ENCODE data around the gene TEDC1.
A peak's percentile ranks its signal among the peaks of the same experiment; 100 is the strongest.

Gene TEDC1

DNA sequence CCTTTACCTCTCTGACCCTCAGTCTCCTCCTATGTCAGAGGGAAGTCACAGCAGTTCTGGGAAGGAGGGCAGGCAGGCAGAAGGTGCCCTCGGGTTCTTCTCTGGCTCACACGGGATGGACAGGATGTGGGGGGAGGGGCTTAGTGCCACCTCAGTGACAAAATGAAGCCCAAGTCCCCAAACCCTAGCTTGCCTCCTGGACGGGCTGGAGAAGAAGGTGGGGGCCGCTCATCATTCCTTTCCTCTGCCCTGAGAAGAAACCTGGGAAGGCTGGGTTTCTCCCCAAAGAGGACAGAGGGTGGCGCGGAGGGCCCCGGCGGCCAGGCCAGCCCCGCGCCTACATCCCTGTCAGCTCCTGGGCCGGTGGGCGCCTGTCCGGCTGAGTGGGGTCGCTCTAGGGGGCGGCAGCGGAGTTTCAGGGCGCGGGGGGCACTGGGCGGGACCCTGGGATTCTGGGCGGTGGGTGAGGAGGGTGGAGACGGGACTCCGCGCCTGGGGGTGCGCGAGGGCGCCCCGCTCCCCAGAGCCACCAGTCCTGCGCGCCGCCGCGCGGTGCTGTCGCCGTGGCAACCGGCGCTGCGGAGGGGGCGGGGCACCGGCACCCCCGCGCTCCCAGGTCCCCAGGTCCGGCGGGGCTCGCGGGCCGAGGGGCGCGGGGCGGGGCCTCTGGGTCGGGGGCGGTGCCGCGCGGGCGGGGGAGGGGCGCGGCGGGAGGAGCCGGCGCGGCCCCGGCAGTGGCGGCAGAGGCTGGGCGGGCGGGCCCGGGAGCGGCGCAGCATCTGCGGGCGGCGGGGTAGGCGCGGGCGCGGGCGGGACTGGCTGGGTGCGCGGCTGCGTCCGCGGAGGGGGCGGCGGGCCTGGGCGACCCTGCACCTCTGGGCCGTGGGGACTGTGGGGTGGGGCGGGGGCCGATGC is 35.1 kb downstream of the TEDC1 start, which contains the start of gene TMEM121:
Gene TMEM121, plus strand, starts transcription at position 723 of the 915 bp plus-strand sequence. CDS start 2,252 bp downstream, outside the sequence.
- H3K36me3 ChIP-seq: no peaks in the 10 kb centered on the region
- no peak within 1 kb of the TSS for H3K4me3 ChIP-seq (ENCODE audit: low read depth in 1 of 2, low read length in 1 of 2)
- no peaks in the 10 kb centered on the region for H3K9me3 ChIP-seq
- H3K27ac ChIP-seq: no peak within 1 kb of the TSS
- TF ChIP-seq, protein P1, sequence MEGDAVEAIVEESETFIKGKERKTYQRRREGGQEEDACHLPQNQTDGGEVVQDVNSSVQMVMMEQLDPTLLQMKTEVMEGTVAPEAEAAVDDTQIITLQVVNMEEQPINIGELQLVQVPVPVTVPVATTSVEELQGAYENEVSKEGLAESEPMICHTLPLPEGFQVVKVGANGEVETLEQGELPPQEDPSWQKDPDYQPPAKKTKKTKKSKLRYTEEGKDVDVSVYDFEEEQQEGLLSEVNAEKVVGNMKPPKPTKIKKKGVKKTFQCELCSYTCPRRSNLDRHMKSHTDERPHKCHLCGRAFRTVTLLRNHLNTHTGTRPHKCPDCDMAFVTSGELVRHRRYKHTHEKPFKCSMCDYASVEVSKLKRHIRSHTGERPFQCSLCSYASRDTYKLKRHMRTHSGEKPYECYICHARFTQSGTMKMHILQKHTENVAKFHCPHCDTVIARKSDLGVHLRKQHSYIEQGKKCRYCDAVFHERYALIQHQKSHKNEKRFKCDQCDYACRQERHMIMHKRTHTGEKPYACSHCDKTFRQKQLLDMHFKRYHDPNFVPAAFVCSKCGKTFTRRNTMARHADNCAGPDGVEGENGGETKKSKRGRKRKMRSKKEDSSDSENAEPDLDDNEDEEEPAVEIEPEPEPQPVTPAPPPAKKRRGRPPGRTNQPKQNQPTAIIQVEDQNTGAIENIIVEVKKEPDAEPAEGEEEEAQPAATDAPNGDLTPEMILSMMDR (IDR thresholded peaks at IDR 0.05): no peak
- H3K4me1 ChIP-seq (ENCODE audit: control insufficient read depth in 1 of 2, insufficient read depth in 1 of 2, low read depth in 1 of 2, low read length in 1 of 2): peaks cover 13 to 25% of the 10 kb centered on the region in 2 experiments
- H3K27me3 ChIP-seq: peaks cover 94% of the 10 kb centered on the region

DNA sequence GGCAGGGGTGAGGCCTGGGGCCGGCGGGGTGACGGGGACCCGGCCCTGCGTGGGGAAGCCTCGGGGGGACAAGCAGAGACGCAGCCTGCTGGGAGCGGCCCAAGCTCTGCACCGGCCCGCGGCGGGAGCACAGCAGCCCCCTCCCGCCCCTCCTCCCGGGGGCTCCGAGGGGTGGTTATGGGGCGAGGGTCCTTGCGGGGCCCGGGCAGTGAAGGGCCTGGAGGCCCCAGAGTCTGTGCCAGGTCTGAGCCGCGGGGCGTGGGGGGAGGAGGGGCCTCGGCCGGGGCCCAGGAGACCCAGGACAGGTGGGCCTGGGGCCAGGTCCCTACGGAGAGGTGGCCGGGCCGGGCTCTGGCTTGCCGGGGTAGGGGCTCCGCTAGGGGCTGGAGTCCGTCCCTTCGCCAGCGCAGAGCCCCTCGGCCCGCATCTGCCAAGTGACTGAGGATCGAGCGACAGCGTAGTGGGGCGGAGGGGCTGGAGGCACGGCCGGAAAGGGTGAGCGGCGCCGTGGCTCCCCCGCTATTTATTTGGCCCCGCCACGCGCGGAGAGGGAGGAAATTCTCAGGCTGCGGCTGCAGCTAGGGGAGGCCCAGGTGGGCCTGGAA is 35.8 kb downstream of the TEDC1 start:
- Histone ChIP-seq H3K4me1 (ENCODE audit: control insufficient read depth in 1 of 2, insufficient read depth in 1 of 2, low read depth in 1 of 2, low read length in 1 of 2) (peaks cover 13 to 25% of the 10 kb centered on the region in 2 experiments), H3K27ac (no peak overlapping the region), H3K4me3 (ENCODE audit: low read depth in 1 of 2, low read length in 1 of 2) (no peak overlapping the region), H3K27me3 (peaks cover 96% of the 10 kb centered on the region), H3K9me3 (no peaks in the 10 kb centered on the region), H3K36me3 (no peaks in the 10 kb centered on the region)
- TF ChIP-seq, protein P1 (IDR thresholded peaks at IDR 0.05): no peak

DNA sequence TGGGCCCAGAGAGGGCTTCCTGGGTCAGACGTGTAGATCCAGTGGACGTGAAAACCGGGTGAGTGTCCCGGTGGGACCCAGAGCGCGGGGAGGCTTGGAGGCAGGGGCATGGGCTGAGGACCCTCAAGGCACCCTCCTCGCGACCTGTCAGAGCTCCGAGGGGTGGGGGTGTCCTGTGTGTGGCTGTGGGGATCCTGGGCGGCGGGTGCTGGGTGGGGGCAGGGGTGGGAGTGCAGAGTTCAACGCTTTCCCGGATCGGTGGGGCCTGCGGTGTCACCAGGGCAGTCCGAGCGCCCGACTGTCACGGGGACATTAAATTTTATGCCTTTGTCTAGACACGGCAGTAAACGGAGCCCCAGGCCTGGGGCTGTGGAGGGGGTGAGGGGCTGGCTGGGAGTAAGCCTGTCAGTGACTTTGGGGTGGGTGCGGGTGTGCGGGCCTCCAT is 36.4 kb downstream of the TEDC1 start:
- H3K9me3 ChIP-seq: no peaks in the 10 kb centered on the region
- H3K4me3 ChIP-seq (ENCODE audit: low read depth in 1 of 2, low read length in 1 of 2): no peak overlapping the region
- peaks cover 13 to 25% of the 10 kb centered on the region in 2 experiments for H3K4me1 ChIP-seq (ENCODE audit: control insufficient read depth in 1 of 2, insufficient read depth in 1 of 2, low read depth in 1 of 2, low read length in 1 of 2)
- no peaks in the 10 kb centered on the region for H3K36me3 ChIP-seq
- TF ChIP-seq, protein P1 (IDR thresholded peaks at IDR 0.05): no peak
- peaks cover 91% of the 10 kb centered on the region for H3K27me3 ChIP-seq
- H3K27ac ChIP-seq: no peak overlapping the region

DNA sequence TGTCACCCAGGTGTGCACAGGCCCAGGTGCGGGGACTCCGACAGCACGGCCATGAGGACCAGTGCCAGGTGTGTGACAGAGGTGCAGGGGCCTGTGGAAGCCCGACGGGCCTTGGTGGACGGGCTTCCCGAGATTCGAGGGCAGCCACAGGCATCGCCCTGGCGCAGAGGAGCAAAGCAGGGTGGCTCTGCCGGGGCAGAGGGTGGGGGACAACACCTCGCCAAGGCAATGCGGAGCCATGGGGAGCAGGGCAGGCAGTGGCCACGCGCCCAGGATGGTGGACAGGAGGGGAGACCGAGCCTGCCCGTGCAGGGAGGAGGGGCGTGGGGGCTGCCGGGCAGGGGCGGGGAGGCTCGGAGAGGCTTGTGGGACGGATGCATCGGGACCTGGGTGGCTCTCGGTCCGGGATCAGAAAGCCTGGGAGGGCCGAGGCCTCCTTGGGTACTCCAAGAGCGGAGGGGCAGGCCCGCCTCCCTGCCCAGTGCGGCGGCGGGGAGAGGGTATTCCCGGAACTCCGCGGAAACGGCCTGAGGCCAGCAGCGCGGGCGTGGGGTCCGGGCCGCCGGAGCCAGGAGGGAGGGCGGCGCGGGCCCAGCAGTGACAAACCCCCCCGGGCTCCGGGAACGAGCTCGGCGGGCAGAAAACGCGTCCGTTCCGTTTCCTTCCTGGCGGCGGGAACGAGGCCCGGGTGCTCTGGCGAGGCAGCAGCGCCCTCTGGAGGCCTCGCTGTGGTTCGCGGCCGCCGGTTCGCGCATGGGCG is 37.0 kb downstream of the TEDC1 start:
- H3K27ac ChIP-seq: no peak overlapping the region
- peak overlapping the region; percentile 12 to 47 for H3K4me3 ChIP-seq (ENCODE audit: low read depth in 1 of 2, low read length in 1 of 2)
- H3K4me1 ChIP-seq (ENCODE audit: control insufficient read depth in 1 of 2, insufficient read depth in 1 of 2, low read depth in 1 of 2, low read length in 1 of 2): peaks cover 13 to 25% of the 10 kb centered on the region in 2 experiments
- peaks cover 85% of the 10 kb centered on the region for H3K27me3 ChIP-seq
- no peaks in the 10 kb centered on the region for H3K9me3 ChIP-seq
- TF ChIP-seq, protein P1 (IDR thresholded peaks at IDR 0.05): peak; percentile 74
- H3K36me3 ChIP-seq: no peaks in the 10 kb centered on the region

DNA sequence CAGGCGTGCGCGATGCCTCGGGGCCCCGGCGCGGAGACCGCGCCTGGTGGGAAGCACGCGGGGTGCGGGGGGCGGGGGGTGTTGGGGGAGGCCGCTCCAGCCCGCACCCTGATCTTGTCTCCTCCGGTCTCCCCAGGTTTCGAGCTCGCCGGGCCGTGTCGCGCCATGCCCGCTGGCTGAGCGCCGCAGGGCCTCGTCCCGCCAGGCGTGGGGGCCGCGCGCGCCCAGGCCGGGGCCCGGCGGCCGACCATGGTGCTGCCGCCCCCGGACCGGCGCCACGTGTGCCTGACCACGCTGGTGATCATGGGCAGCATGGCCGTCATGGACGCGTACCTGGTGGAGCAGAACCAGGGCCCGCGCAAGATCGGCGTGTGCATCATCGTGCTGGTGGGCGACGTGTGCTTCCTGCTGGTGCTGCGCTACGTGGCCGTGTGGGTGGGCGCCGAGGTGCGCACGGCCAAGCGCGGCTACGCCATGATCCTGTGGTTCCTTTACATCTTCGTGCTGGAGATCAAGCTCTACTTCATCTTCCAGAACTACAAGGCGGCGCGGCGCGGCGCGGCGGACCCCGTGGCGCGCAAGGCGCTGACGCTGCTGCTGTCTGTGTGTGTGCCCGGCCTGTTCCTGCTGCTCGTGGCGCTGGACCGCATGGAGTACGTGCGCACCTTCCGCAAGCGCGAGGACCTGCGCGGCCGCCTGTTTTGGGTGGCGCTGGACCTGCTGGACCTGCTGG is 37.7 kb downstream of the TEDC1 start:
- peaks cover 77% of the 10 kb centered on the region for H3K27me3 ChIP-seq

More for the DNA sequence above, 37.7 kb downstream of the TEDC1 start:
- Histone ChIP-seq H3K4me1 (ENCODE audit: control insufficient read depth in 1 of 2, insufficient read depth in 1 of 2, low read depth in 1 of 2, low read length in 1 of 2) (peaks cover 13 to 25% of the 10 kb centered on the region in 2 experiments), H3K36me3 (no peaks in the 10 kb centered on the region), H3K4me3 (ENCODE audit: low read depth in 1 of 2, low read length in 1 of 2) (peak overlapping the region in 1 of 2 experiments; percentile 47), H3K27ac (no peak overlapping the region), H3K9me3 (no peaks in the 10 kb centered on the region)
- TF ChIP-seq, protein P1 (IDR thresholded peaks at IDR 0.05): peak; percentile 11
